HG02943 (cell line): ENCODE data around the gene CHRNA3.
A peak's percentile ranks its signal among the peaks of the same experiment; 100 is the strongest.
"Not testable (repeated sequence)": the region's sequence is repeated elsewhere in the genome, so short reads cannot be mapped to it uniquely, and the experiment has no call there.

Source experiments
- ATAC-seq: cut with Tn5 transposase; IDR thresholded peaks from one replicate; pipeline ENCODE4 v1.9.1; 2021; ENCODE audit warnings: mild to moderate bottlenecking, low read depth, moderate library complexity; ENCODE audit not compliant: unreplicated experiment

Gene CHRNA3

GRCh38 chr15:78565951-78566774, 54.6 kb downstream of the CHRNA3 start:
- ATAC-seq = peak; percentile 43

- peak; percentile 64 for ATAC-seq
These were observed 55.5 kb downstream of the CHRNA3 start, which contains the start of gene CHRNA5 for GRCh38 chr15:78565097-78565950. Gene CHRNA5 (plus strand): TSS chr15:78565520. CDS start chr15:78565720, 200 bp downstream.

GRCh38 chr15:78564743-78565096, 56.1 kb downstream of the CHRNA3 start:
- ATAC-seq = no peak

DNA sequence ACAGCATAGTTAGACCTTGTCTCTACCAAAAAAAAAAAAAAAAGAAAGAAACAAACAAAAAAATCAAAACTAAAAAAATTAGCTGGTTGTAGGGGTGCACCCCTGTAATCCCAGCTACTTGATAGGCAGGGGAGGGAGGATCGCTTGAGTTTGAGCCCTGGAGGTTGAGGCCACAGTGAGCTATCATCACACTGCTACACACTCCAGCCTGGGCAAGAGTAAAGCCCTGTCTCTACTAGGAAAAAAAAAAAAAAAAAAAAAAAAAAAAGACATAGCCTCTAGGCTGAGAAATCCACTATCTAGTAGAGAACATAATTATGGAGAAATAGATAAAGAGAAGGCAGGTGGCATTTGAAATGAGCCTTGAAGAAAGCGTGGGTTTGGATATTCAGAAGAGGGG, 57.7 kb downstream of the CHRNA3 start:
- no peak for ATAC-seq

GRCh38 chr15:78561490-78561889, 59.3 kb downstream of the CHRNA3 start:
- ATAC-seq = no peak

GRCh38 chr15:78560201-78560600, 60.6 kb downstream of the CHRNA3 start:
- not testable (repeated sequence) for ATAC-seq

DNA sequence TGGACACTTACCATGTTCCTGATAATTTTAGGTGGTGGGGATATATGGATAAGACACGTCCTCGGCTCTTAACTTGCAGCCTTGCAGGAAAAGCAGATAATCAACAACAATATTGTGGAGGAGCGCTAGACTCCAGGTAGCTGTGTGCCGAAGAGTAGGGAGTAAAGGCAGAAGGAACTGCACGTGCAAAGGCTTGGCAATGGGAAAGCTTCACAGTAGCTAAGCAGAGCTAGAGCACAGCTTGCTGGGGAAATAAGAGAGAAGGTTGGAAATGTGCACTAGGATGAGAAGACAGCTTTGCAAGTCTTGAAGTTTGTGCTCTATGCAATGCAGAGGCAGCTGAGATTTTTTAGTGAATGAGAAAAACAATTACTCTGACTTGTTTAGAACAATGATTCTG, 68.2 kb downstream of the CHRNA3 start:
- no peak for ATAC-seq

- no peak for ATAC-seq
These were observed 68.9 kb downstream of the CHRNA3 start for GRCh38 chr15:78551902-78552301.

DNA sequence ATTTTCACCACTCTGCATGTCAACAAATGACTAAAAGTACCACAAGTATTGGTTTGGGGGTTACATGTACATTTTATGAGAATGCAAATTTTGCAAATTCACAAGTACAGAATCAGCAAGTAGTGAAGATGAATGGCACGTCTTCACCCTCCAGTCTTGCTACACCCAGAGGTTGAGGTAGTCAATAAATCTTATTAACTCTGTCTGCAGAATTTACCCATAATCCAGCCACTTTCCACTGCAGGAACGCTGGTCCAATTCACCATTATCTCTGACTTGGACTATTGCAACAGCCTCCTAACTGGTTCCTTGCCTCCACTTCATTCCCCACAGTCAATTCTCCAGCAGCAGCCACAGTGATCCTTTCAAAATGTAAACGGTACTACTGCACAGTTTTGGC, 70.0 kb downstream of the CHRNA3 start:
- ATAC-seq = no peak

- no peak for ATAC-seq
These were observed 70.6 kb downstream of the CHRNA3 start for GRCh38 chr15:78550194-78550593.
